Activated CD8-positive, alpha-beta T cell treated with anti-CD3 and anti-CD28 coated beads for 36 hours (primary cell): ENCODE results near the gene ZNF521. TPM values are rescaled to one million over a fixed set of nuclear protein-coding genes. Genes with fewer than 3 reads are reported as not detected.

Experiments
- ATAC-seq: fragments of 200-7000 bp; cut with Tn5 transposase; one replicate; pipeline ENCODE4 v1.10.0; 2021; ENCODE audit warnings: mild to moderate bottlenecking, moderate library complexity
- CTCF ChIA-PET: fragments of 350-600 bp; sonication (Branson Sonifier 250); formaldehyde crosslinking; loops from one replicate; lab custom pipeline; 2021; ENCODE audit warnings: antibody characterized with exemption; lab: Charles Lee
- POLR2A ChIA-PET: fragments of 350-600 bp; sonication (Branson Sonifier 250); formaldehyde crosslinking; loops from one replicate; lab custom pipeline; 2021; ENCODE audit warnings: antibody characterized with exemption; lab: Charles Lee
- DNase-seq: peaks from one replicate; pipeline ENCODE4 v3.0.0-alpha.2; 2020
- H3K27ac Mint-ChIP-seq: one replicate; pipeline ENCODE4 v1.8.0; 2021; ENCODE audit warnings: mild to moderate bottlenecking, mixed read lengths
- H3K27me3 Mint-ChIP-seq: one replicate; pipeline ENCODE4 v1.8.0; 2021; ENCODE audit warnings: mixed read lengths
- H3K36me3 Mint-ChIP-seq: one replicate; pipeline ENCODE4 v1.8.0; 2021; ENCODE audit warnings: low read depth, mixed read lengths
- H3K4me1 Mint-ChIP-seq: one replicate; pipeline ENCODE4 v1.8.0; 2021; ENCODE audit warnings: low read depth, mixed read lengths
- H3K4me3 Mint-ChIP-seq: one replicate; pipeline ENCODE4 v1.8.0; 2021; ENCODE audit warnings: mild to moderate bottlenecking, moderate library complexity, mixed read lengths
- H3K9me3 Mint-ChIP-seq: one replicate; pipeline ENCODE4 v1.8.0; 2021; ENCODE audit warnings: mixed read lengths
- intact Hi-C: fragments of 100-400 bp; cut with micrococcal nuclease; formaldehyde crosslinking; loops from one replicate; pipeline ENCODE4 v1.10.0; 2022
- total RNA-seq, 2 experiments: library from RNA; stranded (reverse); gene quantifications; one replicate each; pipeline ENCODE4 v1.2.3, GENCODE V29; 2021
- TF ChIP-seq, protein P1 (sequence below): fragments of 200-600 bp; IDR thresholded peaks from one replicate; pipeline ENCODE4 v1.8.0; 2022; ENCODE audit warnings: antibody characterized with exemption, mild to moderate bottlenecking

The ZNF521 gene
- total RNA-seq, 2 experiments from 2014 or later: not detected

DNA sequence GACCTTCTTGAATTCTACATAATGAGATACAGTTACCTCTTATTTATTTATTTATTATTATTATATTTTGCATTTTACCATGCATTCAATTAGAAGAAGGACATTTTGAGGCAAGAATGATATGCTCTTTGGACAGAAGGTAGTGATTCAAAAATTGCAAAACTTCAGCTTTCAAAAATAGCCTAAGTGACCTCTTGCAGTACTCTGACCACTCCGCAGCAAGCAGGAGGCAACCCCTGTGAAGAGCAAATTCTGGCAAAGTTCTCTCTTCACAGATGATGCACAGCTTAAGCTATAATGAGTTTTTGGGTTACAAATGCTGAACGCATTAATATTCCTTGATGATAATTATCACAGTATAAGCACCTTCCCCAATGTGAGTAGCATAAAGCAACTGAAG is 170.0 kb downstream of the ZNF521 start:
- no peaks in the 10 kb centered on the region for H3K4me1 Mint-ChIP-seq
- TF ChIP-seq, protein P1, sequence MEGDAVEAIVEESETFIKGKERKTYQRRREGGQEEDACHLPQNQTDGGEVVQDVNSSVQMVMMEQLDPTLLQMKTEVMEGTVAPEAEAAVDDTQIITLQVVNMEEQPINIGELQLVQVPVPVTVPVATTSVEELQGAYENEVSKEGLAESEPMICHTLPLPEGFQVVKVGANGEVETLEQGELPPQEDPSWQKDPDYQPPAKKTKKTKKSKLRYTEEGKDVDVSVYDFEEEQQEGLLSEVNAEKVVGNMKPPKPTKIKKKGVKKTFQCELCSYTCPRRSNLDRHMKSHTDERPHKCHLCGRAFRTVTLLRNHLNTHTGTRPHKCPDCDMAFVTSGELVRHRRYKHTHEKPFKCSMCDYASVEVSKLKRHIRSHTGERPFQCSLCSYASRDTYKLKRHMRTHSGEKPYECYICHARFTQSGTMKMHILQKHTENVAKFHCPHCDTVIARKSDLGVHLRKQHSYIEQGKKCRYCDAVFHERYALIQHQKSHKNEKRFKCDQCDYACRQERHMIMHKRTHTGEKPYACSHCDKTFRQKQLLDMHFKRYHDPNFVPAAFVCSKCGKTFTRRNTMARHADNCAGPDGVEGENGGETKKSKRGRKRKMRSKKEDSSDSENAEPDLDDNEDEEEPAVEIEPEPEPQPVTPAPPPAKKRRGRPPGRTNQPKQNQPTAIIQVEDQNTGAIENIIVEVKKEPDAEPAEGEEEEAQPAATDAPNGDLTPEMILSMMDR: no peak
- POLR2A ChIA-PET: no interaction called here
- H3K27ac Mint-ChIP-seq: no peak overlapping the region
- H3K4me3 Mint-ChIP-seq: no peak overlapping the region
- CTCF ChIA-PET: no interaction called here
- no peak for ATAC-seq
- no peaks in the 10 kb centered on the region for H3K9me3 Mint-ChIP-seq
- no peak for DNase-seq
- intact Hi-C loops: no loop called here
- no peaks in the 10 kb centered on the region for H3K36me3 Mint-ChIP-seq
- H3K27me3 Mint-ChIP-seq: peaks cover 2% of the 10 kb centered on the region

DNA sequence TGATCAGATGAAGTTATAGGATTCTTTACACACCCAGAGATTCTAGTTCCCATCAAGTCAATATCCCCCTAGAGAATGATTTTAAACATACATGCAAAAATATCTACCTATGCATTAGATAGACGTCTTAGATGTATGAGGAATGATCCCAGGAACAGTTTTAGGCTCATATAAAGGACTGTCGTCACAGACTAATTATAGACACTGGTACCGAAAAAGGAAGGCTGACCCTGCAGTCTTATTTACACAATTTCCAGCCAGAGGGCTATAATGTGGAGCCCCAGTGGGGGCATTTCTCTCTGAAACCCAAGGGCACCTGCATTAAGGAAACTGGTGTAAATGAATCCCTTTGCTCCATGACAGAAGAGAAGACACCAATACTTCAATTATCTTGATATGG is 170.4 kb downstream of the ZNF521 start:
- DNase-seq: no peak
- Mint-ChIP-seq H3K36me3 (no peaks in the 10 kb centered on the region), H3K9me3 (no peaks in the 10 kb centered on the region), H3K4me1 (no peaks in the 10 kb centered on the region), H3K27me3 (peaks cover 2% of the 10 kb centered on the region), H3K4me3 (no peak overlapping the region), H3K27ac (no peak overlapping the region)
- TF ChIP-seq, protein P1: no peak
- CTCF ChIA-PET: no interaction called here
- intact Hi-C loops: no loop called here
- ATAC-seq: no peak
- POLR2A ChIA-PET: no interaction called here

DNA sequence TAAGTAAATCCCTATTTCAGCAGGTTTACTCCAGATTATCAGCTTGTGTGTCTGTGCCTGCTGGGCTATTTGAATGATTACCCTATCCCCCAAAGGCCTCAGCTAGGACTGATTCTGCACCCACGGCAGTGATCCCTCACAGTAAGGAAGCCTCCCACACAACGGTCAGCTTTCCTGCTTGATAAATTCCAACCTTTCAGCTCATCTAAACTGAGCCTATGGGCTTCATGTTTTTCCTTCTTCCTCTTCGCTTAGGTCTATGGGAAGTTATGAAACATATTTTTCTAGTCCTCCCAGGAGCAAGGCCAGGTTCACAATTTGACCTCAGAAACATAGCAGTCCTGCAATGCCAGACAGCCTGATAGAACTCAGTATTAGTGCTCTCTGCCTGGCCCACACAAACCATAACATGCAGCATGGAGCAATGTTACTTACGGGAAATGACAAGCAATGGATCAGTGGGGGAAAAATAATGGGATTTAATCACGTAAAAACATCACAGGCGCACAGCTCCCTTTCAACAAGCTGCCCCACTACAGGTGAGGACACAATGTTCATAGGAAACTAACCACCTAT is 170.9 kb downstream of the ZNF521 start:
- POLR2A ChIA-PET: no interaction called here
- DNase-seq (no peak), ATAC-seq (no peak)
- intact Hi-C loops: no loop called here
- CTCF ChIA-PET: no interaction called here
- H3K4me1 Mint-ChIP-seq: no peaks in the 10 kb centered on the region
- TF ChIP-seq, protein P1: no peak
- H3K27ac Mint-ChIP-seq: no peak overlapping the region
- no peak overlapping the region for H3K4me3 Mint-ChIP-seq
- peaks cover 2% of the 10 kb centered on the region for H3K27me3 Mint-ChIP-seq
- no peaks in the 10 kb centered on the region for H3K36me3 Mint-ChIP-seq
- no peaks in the 10 kb centered on the region for H3K9me3 Mint-ChIP-seq

DNA sequence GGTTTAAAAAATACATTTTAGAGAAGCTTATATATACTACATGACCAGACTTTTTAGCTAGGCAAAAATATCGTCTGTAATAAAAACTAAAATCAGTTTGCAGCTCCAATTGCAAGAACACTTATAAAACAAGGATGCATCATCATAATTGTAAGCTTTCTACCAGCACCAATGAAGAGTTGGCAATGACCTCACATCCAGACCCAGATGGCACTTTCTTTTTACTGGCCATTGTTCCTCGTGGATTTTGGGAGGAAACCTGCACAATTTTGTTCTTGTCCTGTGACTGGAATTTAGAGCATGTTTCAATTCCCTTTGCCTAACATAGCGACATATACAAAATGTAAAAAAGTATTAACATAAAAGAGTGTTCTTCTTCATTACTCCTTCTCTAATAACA is 174.3 kb downstream of the ZNF521 start:
- CTCF ChIA-PET: no interaction called here
- ATAC-seq (no peak), DNase-seq (no peak)
- Mint-ChIP-seq H3K9me3 (no peaks in the 10 kb centered on the region), H3K36me3 (no peaks in the 10 kb centered on the region), H3K4me3 (no peak overlapping the region), H3K27me3 (peaks cover 2% of the 10 kb centered on the region), H3K4me1 (no peaks in the 10 kb centered on the region), H3K27ac (no peak overlapping the region)
- POLR2A ChIA-PET: no interaction called here
- TF ChIP-seq, protein P1: no peak
- intact Hi-C loops: no loop called here

DNA sequence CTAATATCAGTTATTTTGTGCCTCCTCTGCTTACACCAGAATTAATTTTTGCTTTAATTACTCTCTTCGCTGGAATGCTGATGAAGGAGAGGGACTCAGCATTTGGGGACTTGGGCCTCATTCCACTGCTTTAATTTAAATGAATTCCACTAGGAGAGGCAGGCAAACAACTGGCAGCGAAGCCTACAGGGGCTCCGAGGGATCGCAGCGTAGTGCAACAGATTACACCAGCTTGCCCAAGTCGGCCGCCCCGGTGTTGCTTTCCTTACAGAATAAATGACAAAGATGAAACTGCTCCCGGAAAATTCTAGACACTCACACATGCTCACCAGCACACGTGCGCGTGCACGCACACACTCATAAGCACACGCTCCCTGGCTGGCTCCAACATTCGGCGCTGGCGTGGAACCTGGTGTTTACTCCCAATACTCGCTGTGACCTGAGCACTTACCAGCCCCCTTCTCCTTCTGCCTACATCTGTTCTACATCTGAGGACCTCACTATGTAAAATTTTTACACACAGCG is 175.4 kb downstream of the ZNF521 start:
- DNase-seq (no peak), ATAC-seq (no peak)
- POLR2A ChIA-PET: no interaction called here
- Mint-ChIP-seq H3K4me3 (no peak overlapping the region), H3K4me1 (no peaks in the 10 kb centered on the region), H3K36me3 (no peaks in the 10 kb centered on the region), H3K9me3 (no peaks in the 10 kb centered on the region), H3K27ac (no peak overlapping the region), H3K27me3 (peaks cover 2% of the 10 kb centered on the region)
- TF ChIP-seq, protein P1: no peak
- intact Hi-C loops: no loop called here
- CTCF ChIA-PET: no interaction called here
